ENCODE data around the gene VKORC1L1. TPM values are rescaled to one million over a fixed set of nuclear protein-coding genes. Genes with fewer than 3 reads are reported as not detected.

Gene VKORC1L1
- total and polyA plus RNA-seq, 9 of the 15 experiments (the other 6 are each of a cell fraction or from before 2014, with no cell fraction given) = 6.8 to 36.5 (median 19.3) TPM

DNA sequence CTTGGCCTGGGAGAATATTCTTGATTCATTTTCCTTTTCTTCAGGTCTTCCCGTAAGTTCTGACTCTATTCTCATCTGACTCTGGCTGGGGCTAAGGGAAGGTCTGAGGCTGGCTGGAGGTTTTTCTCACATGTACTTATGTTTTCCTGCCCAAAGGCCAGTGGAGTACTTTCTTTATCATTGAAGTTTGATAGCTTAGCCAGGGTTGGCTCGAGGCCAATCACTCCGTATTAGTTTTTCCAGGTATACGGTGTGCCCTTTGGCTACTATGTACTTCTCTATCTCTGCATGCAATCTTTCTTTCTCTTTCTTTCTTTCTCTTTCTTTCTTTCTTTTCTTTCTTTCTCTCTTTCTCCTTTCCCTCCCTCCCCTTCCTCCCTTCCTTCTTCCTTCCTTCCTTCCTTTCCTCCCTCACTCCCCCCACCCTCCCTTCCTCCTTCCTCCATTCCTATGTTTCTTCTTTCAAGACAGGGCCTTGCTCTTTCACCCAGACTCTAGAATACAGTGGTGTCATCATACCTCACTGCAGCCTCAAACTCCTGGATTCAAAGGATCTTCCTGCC, 26.8 kb upstream of the VKORC1L1 start (continued):
- TF ChIP-seq, protein P1, sequence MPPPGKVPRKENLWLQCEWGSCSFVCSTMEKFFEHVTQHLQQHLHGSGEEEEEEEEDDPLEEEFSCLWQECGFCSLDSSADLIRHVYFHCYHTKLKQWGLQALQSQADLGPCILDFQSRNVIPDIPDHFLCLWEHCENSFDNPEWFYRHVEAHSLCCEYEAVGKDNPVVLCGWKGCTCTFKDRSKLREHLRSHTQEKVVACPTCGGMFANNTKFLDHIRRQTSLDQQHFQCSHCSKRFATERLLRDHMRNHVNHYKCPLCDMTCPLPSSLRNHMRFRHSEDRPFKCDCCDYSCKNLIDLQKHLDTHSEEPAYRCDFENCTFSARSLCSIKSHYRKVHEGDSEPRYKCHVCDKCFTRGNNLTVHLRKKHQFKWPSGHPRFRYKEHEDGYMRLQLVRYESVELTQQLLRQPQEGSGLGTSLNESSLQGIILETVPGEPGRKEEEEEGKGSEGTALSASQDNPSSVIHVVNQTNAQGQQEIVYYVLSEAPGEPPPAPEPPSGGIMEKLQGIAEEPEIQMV (tag; conservative IDR thresholded peaks at IDR 0.05; ENCODE audit: low read depth) = 0 out of 2 replicates have a peak, but pooled peaks have one; percentile 36
- TF ChIP-seq DPF2 (IDR thresholded peaks at IDR 0.05) (peak; percentile 47; the same call in 1 of the 2 replicates), NFIC (IDR thresholded peaks at IDR 0.05) (peak; percentile 87), GTF2F1 (IDR thresholded peaks at IDR 0.05; ENCODE audit: low read depth, low read length) (no peak), ARHGAP35 (IDR thresholded peaks at IDR 0.05; ENCODE audit: partially characterized antibody) (no peak), ZSCAN32 (CRISPR knock-in tag; IDR thresholded peaks at IDR 0.05) (no peak), ZNF707 (CRISPR knock-in tag; conservative IDR thresholded peaks at IDR 0.05) (no peak), CREBBP (IDR thresholded peaks at IDR 0.05; ENCODE audit: low read depth, low read length) (no peak), ARID1B (IDR thresholded peaks at IDR 0.05) (no peak), YBX1 (IDR thresholded peaks at IDR 0.05) (no peak)
- TF ChIP-seq, protein P2, sequence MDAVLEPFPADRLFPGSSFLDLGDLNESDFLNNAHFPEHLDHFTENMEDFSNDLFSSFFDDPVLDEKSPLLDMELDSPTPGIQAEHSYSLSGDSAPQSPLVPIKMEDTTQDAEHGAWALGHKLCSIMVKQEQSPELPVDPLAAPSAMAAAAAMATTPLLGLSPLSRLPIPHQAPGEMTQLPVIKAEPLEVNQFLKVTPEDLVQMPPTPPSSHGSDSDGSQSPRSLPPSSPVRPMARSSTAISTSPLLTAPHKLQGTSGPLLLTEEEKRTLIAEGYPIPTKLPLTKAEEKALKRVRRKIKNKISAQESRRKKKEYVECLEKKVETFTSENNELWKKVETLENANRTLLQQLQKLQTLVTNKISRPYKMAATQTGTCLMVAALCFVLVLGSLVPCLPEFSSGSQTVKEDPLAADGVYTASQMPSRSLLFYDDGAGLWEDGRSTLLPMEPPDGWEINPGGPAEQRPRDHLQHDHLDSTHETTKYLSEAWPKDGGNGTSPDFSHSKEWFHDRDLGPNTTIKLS (IDR thresholded peaks at IDR 0.05; ENCODE audit: borderline replicate concordance, low read depth) = no peak
- TF ChIP-seq, protein P3, sequence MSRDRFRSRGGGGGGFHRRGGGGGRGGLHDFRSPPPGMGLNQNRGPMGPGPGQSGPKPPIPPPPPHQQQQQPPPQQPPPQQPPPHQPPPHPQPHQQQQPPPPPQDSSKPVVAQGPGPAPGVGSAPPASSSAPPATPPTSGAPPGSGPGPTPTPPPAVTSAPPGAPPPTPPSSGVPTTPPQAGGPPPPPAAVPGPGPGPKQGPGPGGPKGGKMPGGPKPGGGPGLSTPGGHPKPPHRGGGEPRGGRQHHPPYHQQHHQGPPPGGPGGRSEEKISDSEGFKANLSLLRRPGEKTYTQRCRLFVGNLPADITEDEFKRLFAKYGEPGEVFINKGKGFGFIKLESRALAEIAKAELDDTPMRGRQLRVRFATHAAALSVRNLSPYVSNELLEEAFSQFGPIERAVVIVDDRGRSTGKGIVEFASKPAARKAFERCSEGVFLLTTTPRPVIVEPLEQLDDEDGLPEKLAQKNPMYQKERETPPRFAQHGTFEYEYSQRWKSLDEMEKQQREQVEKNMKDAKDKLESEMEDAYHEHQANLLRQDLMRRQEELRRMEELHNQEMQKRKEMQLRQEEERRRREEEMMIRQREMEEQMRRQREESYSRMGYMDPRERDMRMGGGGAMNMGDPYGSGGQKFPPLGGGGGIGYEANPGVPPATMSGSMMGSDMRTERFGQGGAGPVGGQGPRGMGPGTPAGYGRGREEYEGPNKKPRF (IDR thresholded peaks at IDR 0.05; ENCODE audit: low read depth, low read length) = no peak
- TF ChIP-seq, protein P4, sequence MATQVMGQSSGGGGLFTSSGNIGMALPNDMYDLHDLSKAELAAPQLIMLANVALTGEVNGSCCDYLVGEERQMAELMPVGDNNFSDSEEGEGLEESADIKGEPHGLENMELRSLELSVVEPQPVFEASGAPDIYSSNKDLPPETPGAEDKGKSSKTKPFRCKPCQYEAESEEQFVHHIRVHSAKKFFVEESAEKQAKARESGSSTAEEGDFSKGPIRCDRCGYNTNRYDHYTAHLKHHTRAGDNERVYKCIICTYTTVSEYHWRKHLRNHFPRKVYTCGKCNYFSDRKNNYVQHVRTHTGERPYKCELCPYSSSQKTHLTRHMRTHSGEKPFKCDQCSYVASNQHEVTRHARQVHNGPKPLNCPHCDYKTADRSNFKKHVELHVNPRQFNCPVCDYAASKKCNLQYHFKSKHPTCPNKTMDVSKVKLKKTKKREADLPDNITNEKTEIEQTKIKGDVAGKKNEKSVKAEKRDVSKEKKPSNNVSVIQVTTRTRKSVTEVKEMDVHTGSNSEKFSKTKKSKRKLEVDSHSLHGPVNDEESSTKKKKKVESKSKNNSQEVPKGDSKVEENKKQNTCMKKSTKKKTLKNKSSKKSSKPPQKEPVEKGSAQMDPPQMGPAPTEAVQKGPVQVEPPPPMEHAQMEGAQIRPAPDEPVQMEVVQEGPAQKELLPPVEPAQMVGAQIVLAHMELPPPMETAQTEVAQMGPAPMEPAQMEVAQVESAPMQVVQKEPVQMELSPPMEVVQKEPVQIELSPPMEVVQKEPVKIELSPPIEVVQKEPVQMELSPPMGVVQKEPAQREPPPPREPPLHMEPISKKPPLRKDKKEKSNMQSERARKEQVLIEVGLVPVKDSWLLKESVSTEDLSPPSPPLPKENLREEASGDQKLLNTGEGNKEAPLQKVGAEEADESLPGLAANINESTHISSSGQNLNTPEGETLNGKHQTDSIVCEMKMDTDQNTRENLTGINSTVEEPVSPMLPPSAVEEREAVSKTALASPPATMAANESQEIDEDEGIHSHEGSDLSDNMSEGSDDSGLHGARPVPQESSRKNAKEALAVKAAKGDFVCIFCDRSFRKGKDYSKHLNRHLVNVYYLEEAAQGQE (IDR thresholded peaks at IDR 0.05; ENCODE audit: borderline replicate concordance) = no peak
- TF ChIP-seq, protein P4 (CRISPR knock-in tag; IDR thresholded peaks at IDR 0.05; ENCODE audit: low read depth) = no peak
